Measurements from ENCODE around the gene CUBN. TPM values are rescaled to one million over a fixed set of nuclear protein-coding genes. Genes with fewer than 3 reads are reported as not detected.

CUBN gene
- total RNA-seq, 1 donor from 2014 or later, result 6.8 TPM

GRCh38 chr10:16989826-16990293, 139.8 kb downstream of the CUBN start:
- Histone ChIP-seq H3K27ac (peak overlapping the region in 1 of 2 donors; percentile 20), H3K36me3 (no peaks in the 10 kb centered on the region), H3K9me3 (no peaks in the 10 kb centered on the region), H3K27me3 (no peaks in the 10 kb centered on the region), H3K4me3 (no peak overlapping the region), H3K4me1 (peaks cover 5 to 26% of the 10 kb centered on the region in 2 donors)
- DNase-seq (ENCODE audit: low spot score in 2 of 2), result no peak
- TF ChIP-seq CTCF (IDR thresholded peaks at IDR 0.05), result no peak
- intact Hi-C loops (cut with DNase I), result loop anchor here (5.0 kb wide), 1 partner anchor 43 kb away; no protein-coding TSS in a partner anchor

GRCh38 chr10:16988900-16989299, 140.7 kb downstream of the CUBN start:
- H3K4me3 ChIP-seq, result no peak overlapping the region
- intact Hi-C loops (cut with DNase I), result loop anchor here (5.0 kb wide), 1 partner anchor 42 kb away; no protein-coding TSS in a partner anchor
- no peaks in the 10 kb centered on the region for H3K9me3 ChIP-seq
- H3K27ac ChIP-seq, result no peak overlapping the region
- peaks cover 5 to 26% of the 10 kb centered on the region in 2 donors for H3K4me1 ChIP-seq
- H3K36me3 ChIP-seq, result no peaks in the 10 kb centered on the region
- TF ChIP-seq CTCF (IDR thresholded peaks at IDR 0.05), result no peak
- H3K27me3 ChIP-seq, result no peaks in the 10 kb centered on the region
- no peak for DNase-seq (ENCODE audit: low spot score in 2 of 2)

- Histone ChIP-seq H3K4me3 (no peak overlapping the region), H3K27me3 (no peaks in the 10 kb centered on the region), H3K27ac (peak overlapping the region; percentile 73 to 78), H3K4me1 (peaks cover 5 to 24% of the 10 kb centered on the region in 2 donors), H3K36me3 (no peaks in the 10 kb centered on the region), H3K9me3 (no peaks in the 10 kb centered on the region)
- no peak for DNase-seq (ENCODE audit: low spot score in 2 of 2)
- TF ChIP-seq CTCF (IDR thresholded peaks at IDR 0.05), result no peak
- intact Hi-C loops (cut with DNase I), result loop anchor here (5.0 kb wide), 1 partner anchor 41 kb away; no protein-coding TSS in a partner anchor
These were observed 141.5 kb downstream of the CUBN start for GRCh38 chr10:16987976-16988610.

- Histone ChIP-seq H3K36me3 (no peaks in the 10 kb centered on the region), H3K27ac (peak overlapping the region; percentile 73 to 78), H3K9me3 (no peaks in the 10 kb centered on the region), H3K4me3 (no peak overlapping the region), H3K27me3 (no peaks in the 10 kb centered on the region), H3K4me1 (peaks cover 5 to 23% of the 10 kb centered on the region in 2 donors)
- intact Hi-C loops (cut with DNase I), result loop anchor here (5.0 kb wide), 1 partner anchor 40 kb away; no protein-coding TSS in a partner anchor
- no peak for TF ChIP-seq CTCF (IDR thresholded peaks at IDR 0.05)
- DNase-seq (ENCODE audit: low spot score in 2 of 2), result no peak
These were observed 142.4 kb downstream of the CUBN start for GRCh38 chr10:16987206-16987621.

GRCh38 chr10:16986406-16987205, 143.0 kb downstream of the CUBN start:
- intact Hi-C loops (cut with DNase I), result loop anchor here (5.0 kb wide), 1 partner anchor 39 kb away; no protein-coding TSS in a partner anchor
- peaks cover 5 to 23% of the 10 kb centered on the region in 2 donors for H3K4me1 ChIP-seq
- H3K4me3 ChIP-seq, result no peak overlapping the region

More at GRCh38 chr10:16986406-16987205, 143.0 kb downstream of the CUBN start:
- H3K9me3 ChIP-seq, result no peaks in the 10 kb centered on the region
- no peaks in the 10 kb centered on the region for H3K27me3 ChIP-seq
- DNase-seq (ENCODE audit: low spot score in 2 of 2), result no peak
- TF ChIP-seq CTCF (IDR thresholded peaks at IDR 0.05), result no peak
- peak overlapping the region; percentile 73 to 78 for H3K27ac ChIP-seq
- no peaks in the 10 kb centered on the region for H3K36me3 ChIP-seq

All from ascending aorta (tissue), 2 donors.